HEK293 (cell line): ENCODE data around the gene CFP.

Experiments used
- GLIS1 ChIP-seq: fragments of 450-650 bp; formaldehyde crosslinking; IDR thresholded peaks from 2 replicates; pipeline ENCODE4 v1.5.1; 2016; ENCODE audit warnings: missing biosample characterization, missing genetic modification characterization
- HOXD13 ChIP-seq: sonication (generic); formaldehyde crosslinking; IDR thresholded peaks from 2 replicates; pipeline ENCODE4 v1.8.0; 2022; ENCODE audit warnings: missing genetic modification reagents, borderline replicate concordance
- IKZF3 ChIP-seq: fragments of 450-650 bp; IDR thresholded peaks from 2 replicates; pipeline ENCODE4 v1.5.0; 2018; ENCODE audit warnings: missing biosample characterization, mild to moderate bottlenecking, missing genetic modification characterization, moderate library complexity
- KLF16 ChIP-seq: fragments of 450-650 bp; formaldehyde crosslinking; IDR thresholded peaks from 2 replicates; pipeline ENCODE4 v1.5.1; 2017; ENCODE audit warnings: missing biosample characterization, missing genetic modification characterization
- MZF1 ChIP-seq: fragments of 450-650 bp; formaldehyde crosslinking; IDR thresholded peaks from 2 replicates; pipeline ENCODE4 v1.5.1; 2017; ENCODE audit warnings: missing biosample characterization, missing genetic modification characterization, borderline replicate concordance
- OVOL3 ChIP-seq: fragments of 450-650 bp; formaldehyde crosslinking; IDR thresholded peaks from 2 replicates; pipeline ENCODE4 v1.5.1; 2016; ENCODE audit warnings: missing biosample characterization, missing genetic modification characterization
- SCRT2 ChIP-seq: fragments of 450-650 bp; formaldehyde crosslinking; IDR thresholded peaks from 2 replicates; pipeline ENCODE4 v1.5.1; 2016; ENCODE audit warnings: missing biosample characterization, missing genetic modification characterization
- YY2 ChIP-seq: fragments of 450-650 bp; formaldehyde crosslinking; IDR thresholded peaks from 2 replicates; pipeline ENCODE4 v1.5.1; 2016; ENCODE audit warnings: missing biosample characterization, missing genetic modification characterization
- ZFP41 ChIP-seq: fragments of 450-650 bp; formaldehyde crosslinking; IDR thresholded peaks from 2 replicates; pipeline ENCODE4 v1.5.1; 2016; ENCODE audit warnings: missing biosample characterization, missing genetic modification characterization, borderline replicate concordance
- ZNF112 ChIP-seq: fragments of 450-650 bp; formaldehyde crosslinking; IDR thresholded peaks from 2 replicates; pipeline ENCODE4 v1.5.0; 2017; ENCODE audit warnings: missing biosample characterization, missing genetic modification characterization
- ZNF155 ChIP-seq: fragments of 450-650 bp; formaldehyde crosslinking; IDR thresholded peaks from 2 replicates; pipeline ENCODE4 v1.5.1; 2016; ENCODE audit warnings: missing biosample characterization, missing genetic modification characterization
- ZNF184 ChIP-seq: fragments of 450-650 bp; IDR thresholded peaks from 2 replicates; pipeline ENCODE4 v1.5.1; 2018; ENCODE audit warnings: missing biosample characterization, mild to moderate bottlenecking, missing genetic modification characterization
- ZNF248 ChIP-seq: fragments of 450-650 bp; formaldehyde crosslinking; IDR thresholded peaks from 2 replicates; pipeline ENCODE4 v1.5.1; 2017; ENCODE audit warnings: missing biosample characterization, missing genetic modification characterization
- ZNF266 ChIP-seq: fragments of 450-650 bp; formaldehyde crosslinking; IDR thresholded peaks from 2 replicates; pipeline ENCODE4 v1.5.1; 2016; ENCODE audit warnings: missing biosample characterization, missing genetic modification characterization, low read depth
- ZNF341 ChIP-seq: fragments of 450-650 bp; formaldehyde crosslinking; IDR thresholded peaks from 2 replicates; pipeline ENCODE4; 2016; ENCODE audit warnings: low read depth, missing biosample characterization, missing genetic modification characterization
- ZNF354C ChIP-seq: fragments of 450-650 bp; formaldehyde crosslinking; IDR thresholded peaks from 2 replicates; pipeline ENCODE4 v1.5.1; 2016; ENCODE audit warnings: missing biosample characterization, missing genetic modification characterization, low read depth, borderline replicate concordance
- ZNF404 ChIP-seq: fragments of 450-650 bp; formaldehyde crosslinking; IDR thresholded peaks from 2 replicates; pipeline ENCODE4 v1.5.1; 2017; ENCODE audit warnings: missing biosample characterization, missing genetic modification characterization
- ZNF423 ChIP-seq: fragments of 450-650 bp; formaldehyde crosslinking; IDR thresholded peaks from 2 replicates; pipeline ENCODE4 v1.5.1; 2016; ENCODE audit warnings: missing biosample characterization, missing genetic modification characterization
- ZNF473 ChIP-seq: fragments of 450-650 bp; formaldehyde crosslinking; IDR thresholded peaks from 2 replicates; pipeline ENCODE4 v1.5.1; 2017; ENCODE audit warnings: missing biosample characterization, missing genetic modification characterization
- ZNF529 ChIP-seq: fragments of 450-650 bp; formaldehyde crosslinking; IDR thresholded peaks from 2 replicates; pipeline ENCODE4 v1.5.1; 2017; ENCODE audit warnings: missing genetic modification characterization, missing biosample characterization; ENCODE audit not compliant: insufficient replicate concordance
- ZNF585B ChIP-seq: fragments of 450-650 bp; formaldehyde crosslinking; IDR thresholded peaks from 2 replicates; pipeline ENCODE4 v1.5.1; 2016; ENCODE audit warnings: missing biosample characterization, missing genetic modification characterization
- ZNF596 ChIP-seq: fragments of 450-650 bp; IDR thresholded peaks from 2 replicates; pipeline ENCODE4 v1.5.0; 2018; ENCODE audit warnings: missing biosample characterization, mild to moderate bottlenecking, missing genetic modification characterization, moderate library complexity
- ZNF629 ChIP-seq: fragments of 450-650 bp; formaldehyde crosslinking; IDR thresholded peaks from 2 replicates; pipeline ENCODE4 v1.5.1; 2017; ENCODE audit warnings: missing biosample characterization, missing genetic modification characterization
- ZNF707 ChIP-seq: fragments of 450-650 bp; formaldehyde crosslinking; IDR thresholded peaks from 2 replicates; pipeline ENCODE4 v1.5.1; 2016; ENCODE audit warnings: missing biosample characterization, missing genetic modification characterization
- ZNF747 ChIP-seq: fragments of 450-650 bp; formaldehyde crosslinking; IDR thresholded peaks from 2 replicates; pipeline ENCODE4 v1.5.1; 2016; ENCODE audit warnings: missing biosample characterization, missing genetic modification characterization
- TF ChIP-seq, protein P1 (sequence below): fragments of 450-650 bp; formaldehyde crosslinking; IDR thresholded peaks from 2 replicates; pipeline ENCODE4 v1.5.1; 2016; ENCODE audit warnings: missing biosample characterization, missing genetic modification characterization
- TF ChIP-seq, protein P2 (sequence below): fragments of 450-650 bp; formaldehyde crosslinking; IDR thresholded peaks from 2 replicates; pipeline ENCODE4 v1.5.1; 2017; ENCODE audit warnings: missing biosample characterization, missing genetic modification characterization
- TF ChIP-seq, protein P3 (sequence below): fragments of 450-650 bp; formaldehyde crosslinking; IDR thresholded peaks from 2 replicates; pipeline ENCODE4 v1.5.1; 2016; ENCODE audit warnings: missing biosample characterization, missing genetic modification characterization
- TF ChIP-seq, protein P4 (sequence below): fragments of 450-650 bp; formaldehyde crosslinking; optimal IDR thresholded peaks from 2 replicates; pipeline ENCODE3; 2016; ENCODE audit warnings: missing biosample characterization, mild to moderate bottlenecking, missing genetic modification characterization
- TF ChIP-seq, protein P5 (sequence below): fragments of 450-650 bp; formaldehyde crosslinking; IDR thresholded peaks from 2 replicates; pipeline ENCODE4 v1.5.1; 2016; ENCODE audit warnings: missing biosample characterization, missing genetic modification characterization

Gene CFP

DNA sequence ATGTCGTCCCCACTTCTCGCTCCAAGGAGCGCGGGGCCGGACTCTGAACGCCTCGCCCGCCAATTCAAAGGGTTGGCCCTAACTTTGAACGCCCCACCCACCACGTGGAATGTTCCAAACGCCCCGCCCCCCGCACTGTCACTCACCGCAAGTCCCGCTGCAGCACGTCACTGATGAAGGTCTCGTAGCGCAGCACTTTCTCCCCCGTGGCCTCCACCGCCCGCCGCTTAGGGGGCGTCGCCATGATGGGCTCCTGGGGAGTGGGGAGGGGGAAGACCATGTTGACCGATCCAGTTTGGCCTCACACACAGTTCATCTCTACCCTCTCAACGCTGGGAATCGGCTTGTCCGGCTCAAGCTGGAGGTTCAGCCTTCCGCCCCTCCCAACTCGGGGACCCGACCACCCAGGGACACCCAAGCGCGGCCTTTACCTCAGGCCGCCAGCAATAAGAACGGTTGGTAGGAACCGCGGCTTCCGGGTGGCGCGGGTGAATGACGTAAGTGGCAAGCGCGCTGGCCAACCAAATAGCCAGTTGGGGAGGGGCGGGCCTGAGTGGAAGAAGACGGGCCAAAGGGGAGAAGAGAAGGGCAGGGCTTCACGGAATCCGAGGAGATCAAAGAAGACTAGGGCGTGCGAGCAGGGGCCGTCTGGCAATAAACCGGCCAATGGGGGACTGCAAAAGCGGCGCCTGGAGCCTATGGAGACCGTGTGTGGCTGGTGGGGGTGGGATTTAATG is 29.1 kb upstream of the CFP start, which contains the start of gene UXT (continued):
- TF ChIP-seq GLIS1 (peak; percentile 92), ZNF266 (tag by site-specific recombination) (no peak), ZNF747 (tag by site-specific recombination) (no peak), ZNF629 (tag by site-specific recombination) (peak; percentile 90), ZNF404 (tag by site-specific recombination) (no peak), ZNF423 (tag by site-specific recombination) (peak; percentile 95), ZNF707 (tag by site-specific recombination) (no peak), ZNF248 (no peak), ZNF596 (no peak), ZNF155 (tag by site-specific recombination) (no peak), ZNF473 (tag by site-specific recombination) (no peak), ZNF354C (tag by site-specific recombination) (no peak), MZF1 (tag by site-specific recombination) (peak; percentile 61; the same call in 1 of the 2 replicates), IKZF3 (tag by site-specific recombination) (no peak), ZNF341 (tag by site-specific recombination) (peak; percentile 92), SCRT2 (tag by site-specific recombination) (no peak; the same call in 1 of the 2 replicates), ZFP41 (tag by site-specific recombination) (no peak), KLF16 (tag by site-specific recombination) (peak; percentile 77), YY2 (tag by site-specific recombination) (peak; percentile 86), HOXD13 (CRISPR knock-in tag) (no peak), ZNF529 (tag by site-specific recombination) (no peak), OVOL3 (tag by site-specific recombination) (0 out of 2 replicates have a peak, but pooled peaks have one; percentile 14), ZNF184 (tag by site-specific recombination) (no peak), ZNF112 (no peak), ZNF585B (tag by site-specific recombination) (no peak)
- TF ChIP-seq, protein P1, sequence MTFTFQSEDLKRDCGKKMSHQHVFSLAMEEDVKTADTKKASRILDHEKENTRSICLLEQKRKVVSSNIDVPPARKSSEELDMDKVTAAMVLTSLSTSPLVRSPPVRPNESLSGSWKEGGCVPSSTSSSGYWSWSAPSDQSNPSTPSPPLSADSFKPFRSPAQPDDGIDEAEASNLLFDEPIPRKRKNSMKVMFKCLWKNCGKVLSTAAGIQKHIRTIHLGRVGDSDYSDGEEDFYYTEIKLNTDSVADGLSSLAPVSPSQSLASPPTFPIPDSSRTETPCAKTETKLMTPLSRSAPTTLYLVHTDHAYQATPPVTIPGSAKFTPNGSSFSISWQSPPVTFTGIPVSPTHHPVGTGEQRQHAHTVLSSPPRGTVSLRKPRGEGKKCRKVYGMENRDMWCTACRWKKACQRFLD = no peak
- TF ChIP-seq, protein P2, sequence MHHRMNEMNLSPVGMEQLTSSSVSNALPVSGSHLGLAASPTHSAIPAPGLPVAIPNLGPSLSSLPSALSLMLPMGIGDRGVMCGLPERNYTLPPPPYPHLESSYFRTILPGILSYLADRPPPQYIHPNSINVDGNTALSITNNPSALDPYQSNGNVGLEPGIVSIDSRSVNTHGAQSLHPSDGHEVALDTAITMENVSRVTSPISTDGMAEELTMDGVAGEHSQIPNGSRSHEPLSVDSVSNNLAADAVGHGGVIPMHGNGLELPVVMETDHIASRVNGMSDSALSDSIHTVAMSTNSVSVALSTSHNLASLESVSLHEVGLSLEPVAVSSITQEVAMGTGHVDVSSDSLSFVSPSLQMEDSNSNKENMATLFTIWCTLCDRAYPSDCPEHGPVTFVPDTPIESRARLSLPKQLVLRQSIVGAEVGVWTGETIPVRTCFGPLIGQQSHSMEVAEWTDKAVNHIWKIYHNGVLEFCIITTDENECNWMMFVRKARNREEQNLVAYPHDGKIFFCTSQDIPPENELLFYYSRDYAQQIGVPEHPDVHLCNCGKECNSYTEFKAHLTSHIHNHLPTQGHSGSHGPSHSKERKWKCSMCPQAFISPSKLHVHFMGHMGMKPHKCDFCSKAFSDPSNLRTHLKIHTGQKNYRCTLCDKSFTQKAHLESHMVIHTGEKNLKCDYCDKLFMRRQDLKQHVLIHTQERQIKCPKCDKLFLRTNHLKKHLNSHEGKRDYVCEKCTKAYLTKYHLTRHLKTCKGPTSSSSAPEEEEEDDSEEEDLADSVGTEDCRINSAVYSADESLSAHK (tag by site-specific recombination) = no peak
- TF ChIP-seq, protein P3, sequence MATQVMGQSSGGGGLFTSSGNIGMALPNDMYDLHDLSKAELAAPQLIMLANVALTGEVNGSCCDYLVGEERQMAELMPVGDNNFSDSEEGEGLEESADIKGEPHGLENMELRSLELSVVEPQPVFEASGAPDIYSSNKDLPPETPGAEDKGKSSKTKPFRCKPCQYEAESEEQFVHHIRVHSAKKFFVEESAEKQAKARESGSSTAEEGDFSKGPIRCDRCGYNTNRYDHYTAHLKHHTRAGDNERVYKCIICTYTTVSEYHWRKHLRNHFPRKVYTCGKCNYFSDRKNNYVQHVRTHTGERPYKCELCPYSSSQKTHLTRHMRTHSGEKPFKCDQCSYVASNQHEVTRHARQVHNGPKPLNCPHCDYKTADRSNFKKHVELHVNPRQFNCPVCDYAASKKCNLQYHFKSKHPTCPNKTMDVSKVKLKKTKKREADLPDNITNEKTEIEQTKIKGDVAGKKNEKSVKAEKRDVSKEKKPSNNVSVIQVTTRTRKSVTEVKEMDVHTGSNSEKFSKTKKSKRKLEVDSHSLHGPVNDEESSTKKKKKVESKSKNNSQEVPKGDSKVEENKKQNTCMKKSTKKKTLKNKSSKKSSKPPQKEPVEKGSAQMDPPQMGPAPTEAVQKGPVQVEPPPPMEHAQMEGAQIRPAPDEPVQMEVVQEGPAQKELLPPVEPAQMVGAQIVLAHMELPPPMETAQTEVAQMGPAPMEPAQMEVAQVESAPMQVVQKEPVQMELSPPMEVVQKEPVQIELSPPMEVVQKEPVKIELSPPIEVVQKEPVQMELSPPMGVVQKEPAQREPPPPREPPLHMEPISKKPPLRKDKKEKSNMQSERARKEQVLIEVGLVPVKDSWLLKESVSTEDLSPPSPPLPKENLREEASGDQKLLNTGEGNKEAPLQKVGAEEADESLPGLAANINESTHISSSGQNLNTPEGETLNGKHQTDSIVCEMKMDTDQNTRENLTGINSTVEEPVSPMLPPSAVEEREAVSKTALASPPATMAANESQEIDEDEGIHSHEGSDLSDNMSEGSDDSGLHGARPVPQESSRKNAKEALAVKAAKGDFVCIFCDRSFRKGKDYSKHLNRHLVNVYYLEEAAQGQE (tag by site-specific recombination) = no peak
- TF ChIP-seq, protein P4, sequence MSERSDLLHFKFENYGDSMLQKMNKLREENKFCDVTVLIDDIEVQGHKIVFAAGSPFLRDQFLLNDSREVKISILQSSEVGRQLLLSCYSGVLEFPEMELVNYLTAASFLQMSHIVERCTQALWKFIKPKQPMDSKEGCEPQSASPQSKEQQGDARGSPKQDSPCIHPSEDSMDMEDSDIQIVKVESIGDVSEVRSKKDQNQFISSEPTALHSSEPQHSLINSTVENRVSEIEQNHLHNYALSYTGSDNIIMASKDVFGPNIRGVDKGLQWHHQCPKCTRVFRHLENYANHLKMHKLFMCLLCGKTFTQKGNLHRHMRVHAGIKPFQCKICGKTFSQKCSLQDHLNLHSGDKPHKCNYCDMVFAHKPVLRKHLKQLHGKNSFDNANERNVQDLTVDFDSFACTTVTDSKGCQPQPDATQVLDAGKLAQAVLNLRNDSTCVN (tag by site-specific recombination) = peak; percentile 69
- TF ChIP-seq, protein P5, sequence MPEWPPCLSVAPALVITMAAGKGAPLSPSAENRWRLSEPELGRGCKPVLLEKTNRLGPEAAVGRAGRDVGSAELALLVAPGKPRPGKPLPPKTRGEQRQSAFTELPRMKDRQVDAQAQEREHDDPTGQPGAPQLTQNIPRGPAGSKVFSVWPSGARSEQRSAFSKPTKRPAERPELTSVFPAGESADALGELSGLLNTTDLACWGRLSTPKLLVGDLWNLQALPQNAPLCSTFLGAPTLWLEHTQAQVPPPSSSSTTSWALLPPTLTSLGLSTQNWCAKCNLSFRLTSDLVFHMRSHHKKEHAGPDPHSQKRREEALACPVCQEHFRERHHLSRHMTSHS = no peak
